CD14-positive monocyte (primary cell): ENCODE data around the gene RIMBP2. TPM values are rescaled to one million over a fixed set of nuclear protein-coding genes. Genes with fewer than 3 reads are reported as not detected.

Experiments used
- DNase-seq, 3 donors: peaks; one replicate each; pipeline ENCODE4 v3.0.0-alpha.2; 2011 to 2022
- H2AFZ ChIP-seq: 2 replicates; pipeline ENCODE4 v1.6.0; 2012; ENCODE audit warnings: mild to moderate bottlenecking, low read depth, low read length, inconsistent platforms; ENCODE audit not compliant: insufficient read depth, poor library complexity, severe bottlenecking
- H3K27ac ChIP-seq, 2 donors: 1 replicate in 1 of 2; 2 replicates in 1 of 2; pipeline ENCODE4 v1.5.1; 2012 to 2013; ENCODE audit warnings: low read length in 2 of 2, control low read depth in 1 of 2, inconsistent platforms in 1 of 2, low read depth in 1 of 2, mild to moderate bottlenecking in 1 of 2
- H3K27me3 ChIP-seq, 2 donors: one replicate each; pipeline versions ENCODE4 v1.6.0 to v1.6.1; 2011 to 2013; ENCODE audit warnings: low read length in 2 of 2; ENCODE audit not compliant: control insufficient read depth in 2 of 2, insufficient read depth in 2 of 2
- H3K36me3 ChIP-seq, 2 donors: replicated peaks in 1 of 2; 1 replicate in 1 of 2; 2 replicates in 1 of 2; pipeline versions ENCODE4 v1.5.1 to v1.6.1; 2012 to 2013; ENCODE audit warnings: low read length in 2 of 2, control low read depth in 1 of 2, inconsistent platforms in 1 of 2, mild to moderate bottlenecking in 1 of 2; ENCODE audit not compliant: insufficient read depth in 2 of 2, control insufficient read depth in 1 of 2
- H3K4me1 ChIP-seq, 2 donors: 1 replicate in 1 of 2; 2 replicates in 1 of 2; pipeline versions ENCODE4 v1.5.1 to v1.6.1; 2012 to 2013; ENCODE audit warnings: low read length in 2 of 2, control low read depth in 1 of 2, inconsistent platforms in 1 of 2, mild to moderate bottlenecking in 1 of 2, moderate library complexity in 1 of 2; ENCODE audit not compliant: insufficient read depth in 2 of 2, control insufficient read depth in 1 of 2
- H3K4me2 ChIP-seq: replicated peaks from 2 replicates; pipeline ENCODE3; 2012; ENCODE audit warnings: low read length, moderate library complexity, mild to moderate bottlenecking; ENCODE audit not compliant: poor library complexity, severe bottlenecking; ENCODE audit errors: extremely low read depth
- H3K4me3 ChIP-seq, 3 experiments: fragments of 200-600 bp in 1 of 3; sonication (generic) in 1 of 3; replicated peaks in 1 of 3; 1 replicate in 2 of 3; 2 replicates in 1 of 3; pipeline ENCODE4 v1.5.1; 2011 to 2013; ENCODE audit warnings: low read length in 3 of 3, mild to moderate bottlenecking in 3 of 3, control low read depth in 2 of 3, low read depth in 2 of 3, inconsistent platforms in 1 of 3, moderate library complexity in 1 of 3
- H3K79me2 ChIP-seq: 2 replicates; pipeline ENCODE4 v1.6.0; 2012; ENCODE audit warnings: mild to moderate bottlenecking, control low read depth, inconsistent platforms, low read length, moderate library complexity; ENCODE audit not compliant: insufficient read depth
- H3K9ac ChIP-seq: 2 replicates; pipeline ENCODE4 v1.6.0; 2017; ENCODE audit warnings: low read length, mild to moderate bottlenecking; ENCODE audit not compliant: insufficient read depth, poor library complexity, severe bottlenecking
- H3K9me3 ChIP-seq, 2 donors: replicated peaks in 1 of 2; 1 replicate in 1 of 2; 2 replicates in 1 of 2; pipeline versions ENCODE4 v1.5.1 to v1.6.1; 2012 to 2013; ENCODE audit warnings: low read length in 2 of 2, control low read depth in 1 of 2; ENCODE audit not compliant: control insufficient read depth in 1 of 2, insufficient read depth in 1 of 2
- H4K20me1 ChIP-seq: 2 replicates; pipeline ENCODE4 v1.6.0; 2012; ENCODE audit warnings: mild to moderate bottlenecking, low read length, control low read depth, moderate library complexity; ENCODE audit not compliant: insufficient read depth
- H3K27ac Mint-ChIP-seq, 7 donors: one replicate each; pipeline ENCODE4 v1.8.0; 2020; ENCODE audit warnings: mild to moderate bottlenecking in 7 of 7, mixed read lengths in 7 of 7, moderate library complexity in 6 of 7, inconsistent platforms in 2 of 7
- H3K27me3 Mint-ChIP-seq, 3 donors: one replicate each; pipeline ENCODE4 v1.8.0; 2021 to 2022; ENCODE audit warnings: low read depth in 3 of 3, mild to moderate bottlenecking in 3 of 3, mixed read lengths in 3 of 3, moderate library complexity in 3 of 3, inconsistent platforms in 1 of 3
- H3K36me3 Mint-ChIP-seq, 2 donors: one replicate each; pipeline ENCODE4 v1.8.0; 2020; ENCODE audit warnings: mixed read lengths in 2 of 2, inconsistent platforms in 1 of 2, mild to moderate bottlenecking in 1 of 2
- H3K4me1 Mint-ChIP-seq: one replicate; pipeline ENCODE4 v1.8.0; 2020; ENCODE audit warnings: mild to moderate bottlenecking, mixed read lengths
- H3K4me3 Mint-ChIP-seq, 2 donors: one replicate each; pipeline ENCODE4 v1.8.0; 2020; ENCODE audit warnings: mild to moderate bottlenecking in 2 of 2, mixed read lengths in 2 of 2, moderate library complexity in 1 of 2
- H3K9me3 Mint-ChIP-seq, 7 donors: one replicate each; pipeline ENCODE4 v1.8.0; 2020 to 2022; ENCODE audit warnings: mixed read lengths in 7 of 7, mild to moderate bottlenecking in 6 of 7, moderate library complexity in 6 of 7, inconsistent platforms in 2 of 7
- CTCF ChIP-seq: fragments of 200-600 bp; IDR thresholded peaks from one replicate; pipeline ENCODE4 v1.8.0; 2022; ENCODE audit warnings: antibody characterized with exemption, mild to moderate bottlenecking
- WGBS: methylation state at CpG from one replicate; pipeline ENCODE4 v1.1.5; 2013; ENCODE audit warnings: missing lambda C conversion rate; ENCODE audit not compliant: insufficient coverage; 5-methylcytosine and 5-hydroxymethylcytosine counted together
- intact Hi-C, 2 donors: fragments of 100-400 bp; cut with micrococcal nuclease; formaldehyde crosslinking; loops; one replicate each; pipeline versions ENCODE4 v1.15.0 to v1.15.1; 2023
- polyA plus RNA-seq, 3 donors: library from polyadenylated mRNA; depleted of rRNA in 1 of 3; unstranded in 2 of 3; stranded (reverse) in 1 of 3; fragments of 300-500 nt in 2 of 3; fragments of >200 nt in 1 of 3; fragmentation: Illumina TruSeq in 2 of 3; gene quantifications; 1 replicate in 2 of 3; 2 replicates in 1 of 3; pipeline ENCODE4 v1.2.3, GENCODE V29; 2012 to 2021

RIMBP2 gene
- polyA plus RNA-seq, 3 donors, result not detected

DNA sequence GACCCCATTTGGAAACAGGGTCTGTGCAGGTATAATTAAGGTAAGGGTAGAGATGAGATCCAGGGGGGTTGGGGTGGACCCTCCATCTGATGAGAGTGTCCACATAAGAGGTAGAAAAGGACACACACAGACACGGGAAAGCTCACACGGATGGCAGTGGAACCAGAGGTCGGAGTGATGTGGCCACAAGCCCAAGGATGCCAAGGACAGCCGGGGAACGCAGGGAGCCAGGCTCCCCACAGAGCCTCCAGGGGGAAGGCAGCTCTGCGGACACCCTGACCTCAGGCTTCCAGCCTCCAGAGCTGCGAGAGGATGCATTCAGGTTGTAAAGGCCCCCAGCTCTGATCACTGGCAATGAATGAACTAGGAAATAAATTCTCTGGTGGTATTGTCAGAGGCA lies 33.0 kb downstream of the RIMBP2 start:
- no peak overlapping the region for H3K27ac Mint-ChIP-seq
- no peak overlapping the region for H3K9ac ChIP-seq
- 100% methylated on average over 4 of the region's 7 CpGs for WGBS
- H3K27ac ChIP-seq, result no peak overlapping the region
- H3K9me3 ChIP-seq, result no peaks in the 10 kb centered on the region
- H2AFZ ChIP-seq, result no peak overlapping the region
- H3K27me3 ChIP-seq, result no peaks in the 10 kb centered on the region
- H4K20me1 ChIP-seq, result no peaks in the 10 kb centered on the region
- no peak overlapping the region for H3K4me2 ChIP-seq
- no peaks in the 10 kb centered on the region for H3K36me3 ChIP-seq
- peaks cover 7% of the 10 kb centered on the region for H3K4me1 Mint-ChIP-seq
- H3K27me3 Mint-ChIP-seq, result peaks cover 1 to 24% (median 10%) of the 10 kb centered on the region in 3 donors
- peaks cover 0 to 3% (median 0%) of the 10 kb centered on the region in 7 donors for H3K9me3 Mint-ChIP-seq
- intact Hi-C loops, result no loop called here
- no peaks in the 10 kb centered on the region for H3K79me2 ChIP-seq
- no peak overlapping the region for H3K4me3 Mint-ChIP-seq
- DNase-seq, result no peak
- TF ChIP-seq CTCF, result no peak
- H3K4me3 ChIP-seq, result no peak overlapping the region
- H3K4me1 ChIP-seq, result peaks cover 0 to 6% of the 10 kb centered on the region in 2 donors
- H3K36me3 Mint-ChIP-seq, result no peaks in the 10 kb centered on the region

DNA sequence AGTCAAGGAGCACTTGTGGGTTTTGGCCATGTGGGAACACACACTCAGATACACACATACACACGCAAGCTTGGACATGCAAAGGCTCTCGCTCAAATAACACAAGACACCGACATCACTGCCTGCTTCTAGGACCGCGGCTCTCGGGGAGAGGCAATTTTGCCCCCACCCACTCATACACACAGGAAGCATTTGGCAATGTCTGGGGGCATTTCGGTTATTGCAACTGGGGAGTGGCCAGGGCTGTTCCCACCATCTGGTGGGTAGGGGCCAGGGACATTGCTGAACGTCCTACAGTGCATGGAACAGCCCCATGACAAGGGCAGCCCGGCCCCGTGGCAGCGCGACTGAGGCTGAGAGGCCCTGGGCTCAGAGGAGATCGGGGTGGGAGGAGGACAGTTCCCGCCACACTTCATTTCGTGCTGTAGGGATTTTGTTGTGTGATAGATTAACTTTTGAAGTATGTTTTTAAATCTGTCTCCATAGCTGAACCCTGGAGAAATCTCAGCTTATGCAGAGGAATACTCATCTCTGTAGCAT lies 35.6 kb downstream of the RIMBP2 start:
- WGBS, result 64% methylated on average over 9 of the region's 15 CpGs
- Histone ChIP-seq H3K4me1 (peaks cover 0 to 6% of the 10 kb centered on the region in 2 donors), H3K36me3 (no peaks in the 10 kb centered on the region), H3K9me3 (peaks cover 0 to 6% of the 10 kb centered on the region in 2 donors), H2AFZ (no peak overlapping the region), H3K4me3 (no peak overlapping the region), H3K27me3 (no peaks in the 10 kb centered on the region), H3K9ac (no peak overlapping the region), H4K20me1 (no peaks in the 10 kb centered on the region), H3K79me2 (no peaks in the 10 kb centered on the region), H3K4me2 (no peak overlapping the region), H3K27ac (no peak overlapping the region)
- Mint-ChIP-seq H3K27me3 (peaks cover 7 to 9% (median 8%) of the 10 kb centered on the region in 3 donors), H3K4me3 (no peak overlapping the region), H3K36me3 (no peaks in the 10 kb centered on the region), H3K27ac (no peak overlapping the region), H3K4me1 (peaks cover 7% of the 10 kb centered on the region), H3K9me3 (peaks cover 2 to 22% (median 6%) of the 10 kb centered on the region in 7 donors)
- intact Hi-C loops, result no loop called here
- TF ChIP-seq CTCF, result no peak
- no peak for DNase-seq
